Measurements from ENCODE around the gene LETM1. TPM values are rescaled to one million over a fixed set of nuclear protein-coding genes. Genes with fewer than 3 reads are reported as not detected.

The LETM1 gene
- total and polyA plus RNA-seq, 2 of the 13 experiments (the other 11 are each of a cell fraction or from before 2014, with no cell fraction given), result 9.7 to 41.6 TPM

- TF ChIP-seq REXO4 (CRISPR knock-in tag; IDR thresholded peaks at IDR 0.05; ENCODE audit: borderline replicate concordance) (no peak), ZNF773 (CRISPR knock-in tag; IDR thresholded peaks at IDR 0.05; ENCODE audit: borderline replicate concordance) (no peak), SMAD1 (CRISPR knock-in tag; IDR thresholded peaks at IDR 0.05; ENCODE audit: borderline replicate concordance, low read depth) (peak; percentile 84; the same call in 1 of the 2 replicates), MYPOP (CRISPR knock-in tag; IDR thresholded peaks at IDR 0.05) (0 out of 2 replicates have a peak, but pooled peaks have one; percentile 5), ZNF766 (CRISPR knock-in tag; IDR thresholded peaks at IDR 0.05; ENCODE audit: borderline replicate concordance) (no peak), CREM (IDR thresholded peaks at IDR 0.05) (peak; percentile 24; the same call in 1 of the 2 replicates), CREM (CRISPR knock-in tag; IDR thresholded peaks at IDR 0.05) (no peak), ZBTB4 (CRISPR knock-in tag; IDR thresholded peaks at IDR 0.05; ENCODE audit: borderline replicate concordance) (no peak), ZNF562 (CRISPR knock-in tag; IDR thresholded peaks at IDR 0.05; ENCODE audit: borderline replicate concordance) (no peak), KLF9 (CRISPR knock-in tag; IDR thresholded peaks at IDR 0.05; ENCODE audit: low read depth) (no peak), ZBED4 (CRISPR knock-in tag; IDR thresholded peaks at IDR 0.05; ENCODE audit: borderline replicate concordance) (no peak), ZNF496 (CRISPR knock-in tag; IDR thresholded peaks at IDR 0.05; ENCODE audit: insufficient replicate concordance) (no peak), KDM6A (CRISPR knock-in tag; IDR thresholded peaks at IDR 0.05; ENCODE audit: low read depth) (peak; percentile 61; the same call in 1 of the 2 replicates)
- TF ChIP-seq, protein P1, sequence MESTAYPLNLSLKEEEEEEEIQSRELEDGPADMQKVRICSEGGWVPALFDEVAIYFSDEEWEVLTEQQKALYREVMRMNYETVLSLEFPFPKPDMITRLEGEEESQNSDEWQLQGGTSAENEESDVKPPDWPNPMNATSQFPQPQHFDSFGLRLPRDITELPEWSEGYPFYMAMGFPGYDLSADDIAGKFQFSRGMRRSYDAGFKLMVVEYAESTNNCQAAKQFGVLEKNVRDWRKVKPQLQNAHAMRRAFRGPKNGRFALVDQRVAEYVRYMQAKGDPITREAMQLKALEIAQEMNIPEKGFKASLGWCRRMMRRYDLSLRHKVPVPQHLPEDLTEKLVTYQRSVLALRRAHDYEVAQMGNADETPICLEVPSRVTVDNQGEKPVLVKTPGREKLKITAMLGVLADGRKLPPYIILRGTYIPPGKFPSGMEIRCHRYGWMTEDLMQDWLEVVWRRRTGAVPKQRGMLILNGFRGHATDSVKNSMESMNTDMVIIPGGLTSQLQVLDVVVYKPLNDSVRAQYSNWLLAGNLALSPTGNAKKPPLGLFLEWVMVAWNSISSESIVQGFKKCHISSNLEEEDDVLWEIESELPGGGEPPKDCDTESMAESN (CRISPR knock-in tag; conservative IDR thresholded peaks at IDR 0.05), result peak; percentile 79
- TF ChIP-seq, protein P2, sequence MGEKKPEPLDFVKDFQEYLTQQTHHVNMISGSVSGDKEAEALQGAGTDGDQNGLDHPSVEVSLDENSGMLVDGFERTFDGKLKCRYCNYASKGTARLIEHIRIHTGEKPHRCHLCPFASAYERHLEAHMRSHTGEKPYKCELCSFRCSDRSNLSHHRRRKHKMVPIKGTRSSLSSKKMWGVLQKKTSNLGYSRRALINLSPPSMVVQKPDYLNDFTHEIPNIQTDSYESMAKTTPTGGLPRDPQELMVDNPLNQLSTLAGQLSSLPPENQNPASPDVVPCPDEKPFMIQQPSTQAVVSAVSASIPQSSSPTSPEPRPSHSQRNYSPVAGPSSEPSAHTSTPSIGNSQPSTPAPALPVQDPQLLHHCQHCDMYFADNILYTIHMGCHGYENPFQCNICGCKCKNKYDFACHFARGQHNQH (CRISPR knock-in tag; IDR thresholded peaks at IDR 0.05), result no peak
Observed at GRCh38 chr4:1864076-1865008, 8.4 kb upstream of the LETM1 start (continued).
